ENCODE results near the gene PHACTR3.

- TF ChIP-seq POLR2A (IDR thresholded peaks at IDR 0.05) (no peak), EP300 (IDR thresholded peaks at IDR 0.05) (no peak)
- TF ChIP-seq, protein P1, sequence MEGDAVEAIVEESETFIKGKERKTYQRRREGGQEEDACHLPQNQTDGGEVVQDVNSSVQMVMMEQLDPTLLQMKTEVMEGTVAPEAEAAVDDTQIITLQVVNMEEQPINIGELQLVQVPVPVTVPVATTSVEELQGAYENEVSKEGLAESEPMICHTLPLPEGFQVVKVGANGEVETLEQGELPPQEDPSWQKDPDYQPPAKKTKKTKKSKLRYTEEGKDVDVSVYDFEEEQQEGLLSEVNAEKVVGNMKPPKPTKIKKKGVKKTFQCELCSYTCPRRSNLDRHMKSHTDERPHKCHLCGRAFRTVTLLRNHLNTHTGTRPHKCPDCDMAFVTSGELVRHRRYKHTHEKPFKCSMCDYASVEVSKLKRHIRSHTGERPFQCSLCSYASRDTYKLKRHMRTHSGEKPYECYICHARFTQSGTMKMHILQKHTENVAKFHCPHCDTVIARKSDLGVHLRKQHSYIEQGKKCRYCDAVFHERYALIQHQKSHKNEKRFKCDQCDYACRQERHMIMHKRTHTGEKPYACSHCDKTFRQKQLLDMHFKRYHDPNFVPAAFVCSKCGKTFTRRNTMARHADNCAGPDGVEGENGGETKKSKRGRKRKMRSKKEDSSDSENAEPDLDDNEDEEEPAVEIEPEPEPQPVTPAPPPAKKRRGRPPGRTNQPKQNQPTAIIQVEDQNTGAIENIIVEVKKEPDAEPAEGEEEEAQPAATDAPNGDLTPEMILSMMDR (IDR thresholded peaks at IDR 0.05) = no peak
These were observed 127.0 kb downstream of the PHACTR3 start for GRCh38 chr20:59731376-59731775.

All from suprapubic skin (tissue), 3 donors.